ENCODE data around the gene GALNS. TPM values are rescaled to one million over a fixed set of nuclear protein-coding genes. Genes with fewer than 3 reads are reported as not detected.

The GALNS gene, protein sequence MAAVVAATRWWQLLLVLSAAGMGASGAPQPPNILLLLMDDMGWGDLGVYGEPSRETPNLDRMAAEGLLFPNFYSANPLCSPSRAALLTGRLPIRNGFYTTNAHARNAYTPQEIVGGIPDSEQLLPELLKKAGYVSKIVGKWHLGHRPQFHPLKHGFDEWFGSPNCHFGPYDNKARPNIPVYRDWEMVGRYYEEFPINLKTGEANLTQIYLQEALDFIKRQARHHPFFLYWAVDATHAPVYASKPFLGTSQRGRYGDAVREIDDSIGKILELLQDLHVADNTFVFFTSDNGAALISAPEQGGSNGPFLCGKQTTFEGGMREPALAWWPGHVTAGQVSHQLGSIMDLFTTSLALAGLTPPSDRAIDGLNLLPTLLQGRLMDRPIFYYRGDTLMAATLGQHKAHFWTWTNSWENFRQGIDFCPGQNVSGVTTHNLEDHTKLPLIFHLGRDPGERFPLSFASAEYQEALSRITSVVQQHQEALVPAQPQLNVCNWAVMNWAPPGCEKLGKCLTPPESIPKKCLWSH
- total RNA-seq = 21.9 and 22.0 TPM in 2 replicates

DNA sequence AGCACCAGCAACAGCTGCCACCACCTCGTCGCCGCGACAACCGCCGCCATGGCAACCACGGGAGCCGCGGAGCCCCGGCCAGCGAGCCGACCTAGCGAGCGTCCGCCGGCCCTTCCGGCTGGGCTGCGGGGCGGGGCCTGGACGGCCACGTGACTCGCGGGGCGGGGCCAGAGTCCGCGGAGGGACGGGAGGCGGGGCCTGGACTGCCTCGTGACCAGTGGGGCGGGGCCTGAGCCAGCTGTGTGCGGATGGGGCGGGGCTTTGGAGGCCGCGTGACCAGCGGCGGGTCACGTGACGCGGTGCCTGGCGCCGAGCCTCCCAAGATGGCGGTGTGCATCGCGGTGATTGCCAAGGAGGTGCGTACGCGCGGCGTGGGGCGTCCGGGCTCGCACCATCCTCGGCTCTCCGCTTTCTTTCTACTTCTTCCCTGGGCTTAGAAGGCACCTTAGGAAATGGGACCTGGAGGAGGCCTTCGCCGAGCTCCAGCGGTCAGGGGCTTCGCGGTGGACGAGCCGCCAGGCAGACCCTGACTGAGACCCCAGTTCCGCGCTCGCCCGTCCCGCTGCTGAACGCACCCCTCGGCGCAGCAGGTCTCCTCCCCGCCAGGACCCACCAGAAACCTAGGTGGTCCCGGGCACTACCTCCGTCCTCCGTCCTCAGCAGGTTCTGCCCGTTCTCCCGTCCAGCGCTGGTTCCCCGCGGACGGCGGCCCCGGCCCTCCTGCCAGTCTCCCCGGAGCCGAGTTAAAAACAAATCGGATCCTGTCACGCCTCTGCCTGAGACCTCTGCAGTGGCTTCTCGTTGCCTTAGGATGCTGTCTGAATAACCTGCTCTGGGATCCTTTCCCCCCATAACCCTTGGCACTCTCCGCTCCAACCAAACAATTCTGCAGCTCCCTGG, at the start of gene GALNS, which contains the start of gene TRAPPC2L:
GALNS (minus strand) TSS at position 120 of the 900 bp plus-strand sequence; CDS start at position 50, 70 bp downstream.
TRAPPC2L (plus strand) TSS at position 300 of the 900 bp plus-strand sequence; CDS start at position 324, 24 bp downstream.

DNA sequence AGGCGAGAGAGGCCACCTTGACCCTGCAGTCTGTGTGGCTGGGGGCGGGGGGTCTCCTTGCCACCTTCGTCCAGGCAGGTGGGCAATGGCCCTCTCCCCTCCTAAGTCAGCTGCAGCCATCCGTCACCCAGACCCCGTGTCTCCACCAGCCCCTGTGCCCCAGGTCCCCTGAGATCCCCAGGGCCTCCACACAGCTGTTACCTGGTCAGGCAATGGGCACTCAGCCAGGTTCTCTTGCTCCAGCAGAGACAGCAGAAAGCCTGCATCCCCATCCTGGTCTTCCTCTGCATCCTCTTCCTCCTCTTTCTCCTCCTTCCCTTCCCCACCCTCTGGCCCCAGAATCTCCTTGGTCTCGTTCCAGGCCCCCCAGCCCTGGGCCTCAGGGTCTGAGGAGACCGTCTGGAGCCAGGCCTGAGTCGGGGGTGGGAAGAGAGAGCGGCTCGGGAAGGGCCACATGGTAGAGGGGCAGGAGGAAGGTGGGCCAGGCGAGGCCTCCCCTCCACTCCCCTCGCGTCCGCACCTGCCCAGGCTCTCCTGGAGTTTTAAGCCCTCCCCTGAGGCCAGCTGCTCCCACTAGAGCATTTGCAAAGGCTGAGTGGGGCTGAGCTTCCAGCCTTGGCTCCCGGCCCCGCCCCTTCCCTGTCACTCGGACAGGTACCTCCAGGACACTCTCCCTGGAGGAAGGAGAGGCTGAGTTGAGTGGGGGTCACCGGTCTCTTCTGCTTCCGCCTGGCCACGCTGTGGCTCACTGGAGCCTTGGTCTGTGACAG, 9.6 kb upstream of the GALNS start, which contains the start of gene PABPN1L:
PABPN1L (minus strand) TSS at position 510 of the 770 bp plus-strand sequence; CDS start at position 456, 54 bp downstream.

DNA sequence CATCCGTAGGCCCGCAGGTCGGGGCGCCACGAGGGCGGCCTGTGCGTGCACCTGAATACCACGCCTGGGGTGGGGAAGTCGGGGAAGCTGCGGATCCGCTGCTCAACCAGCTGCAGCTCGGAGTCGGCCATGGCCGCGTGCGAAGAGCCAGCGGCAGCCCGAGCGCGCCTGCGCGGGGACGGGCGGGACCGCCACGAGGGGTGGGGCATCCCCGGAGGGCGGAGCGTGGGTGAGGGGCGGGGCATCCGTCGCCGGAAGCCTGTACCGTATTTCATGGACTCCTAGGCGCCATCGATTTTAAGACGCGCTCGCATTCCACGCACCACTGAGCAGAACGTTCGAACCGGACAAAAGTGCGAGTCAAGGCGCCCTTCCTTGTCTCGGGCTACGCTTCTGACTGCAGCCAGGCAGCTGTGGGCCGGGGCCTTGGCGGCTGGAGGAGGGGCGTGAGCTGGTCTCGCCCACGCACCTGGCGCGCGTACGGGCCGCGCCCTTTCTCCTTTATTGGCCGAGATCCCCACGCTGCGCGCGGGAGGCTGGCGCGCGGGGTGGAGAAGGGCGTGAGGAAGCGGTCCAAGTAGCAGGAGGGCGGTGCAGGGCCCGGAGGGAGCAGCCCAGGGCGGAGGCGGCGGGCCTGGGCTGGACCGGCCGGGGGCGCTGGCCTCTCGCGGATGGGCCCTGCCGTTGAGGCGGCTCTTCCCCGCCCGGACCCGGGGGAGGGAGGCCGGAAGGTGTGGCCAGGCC, 44.8 kb downstream of the GALNS start, which contains the start of gene APRT:
APRT (minus strand) TSS at position 160 of the 744 bp plus-strand sequence; CDS start at position 131, 29 bp downstream.

DNA sequence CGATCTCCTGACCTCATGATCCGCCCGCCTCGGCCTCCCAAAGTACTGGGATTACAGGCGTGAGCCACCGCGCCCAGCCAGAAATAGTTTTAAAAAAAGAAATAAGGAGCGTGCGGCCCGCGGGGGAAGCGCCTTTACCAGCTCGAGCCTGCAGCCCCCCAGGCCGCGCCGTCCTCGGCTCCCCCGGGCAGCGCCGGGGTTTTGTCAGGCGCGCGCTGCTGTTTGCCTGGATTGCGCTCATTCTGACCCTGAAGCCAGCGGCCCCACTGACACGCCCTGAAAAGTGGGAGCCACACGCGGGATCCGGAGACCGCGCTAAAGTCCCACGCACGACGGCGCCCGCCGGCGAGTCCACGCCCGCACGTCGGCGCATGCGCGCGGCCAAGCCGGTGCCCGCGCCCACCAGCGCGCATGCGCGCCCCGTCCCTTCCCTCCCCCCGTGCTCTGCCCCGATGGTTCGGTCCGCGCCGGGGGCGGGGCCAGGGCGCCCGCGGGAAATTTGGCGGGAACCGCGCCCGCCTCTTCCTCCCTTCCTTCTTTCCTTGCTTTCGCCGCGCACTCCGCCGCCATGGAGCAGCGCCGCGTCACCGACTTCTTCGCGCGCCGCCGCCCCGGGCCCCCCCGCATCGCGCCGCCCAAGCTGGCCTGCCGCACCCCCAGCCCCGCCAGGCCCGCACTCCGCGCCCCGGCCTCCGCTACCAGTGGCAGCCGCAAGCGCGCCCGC, 53.3 kb downstream of the GALNS start, which contains the start of gene CDT1:
CDT1 (plus strand) TSS at position 526 of the 724 bp plus-strand sequence; CDS start at position 569, 43 bp downstream.

DNA sequence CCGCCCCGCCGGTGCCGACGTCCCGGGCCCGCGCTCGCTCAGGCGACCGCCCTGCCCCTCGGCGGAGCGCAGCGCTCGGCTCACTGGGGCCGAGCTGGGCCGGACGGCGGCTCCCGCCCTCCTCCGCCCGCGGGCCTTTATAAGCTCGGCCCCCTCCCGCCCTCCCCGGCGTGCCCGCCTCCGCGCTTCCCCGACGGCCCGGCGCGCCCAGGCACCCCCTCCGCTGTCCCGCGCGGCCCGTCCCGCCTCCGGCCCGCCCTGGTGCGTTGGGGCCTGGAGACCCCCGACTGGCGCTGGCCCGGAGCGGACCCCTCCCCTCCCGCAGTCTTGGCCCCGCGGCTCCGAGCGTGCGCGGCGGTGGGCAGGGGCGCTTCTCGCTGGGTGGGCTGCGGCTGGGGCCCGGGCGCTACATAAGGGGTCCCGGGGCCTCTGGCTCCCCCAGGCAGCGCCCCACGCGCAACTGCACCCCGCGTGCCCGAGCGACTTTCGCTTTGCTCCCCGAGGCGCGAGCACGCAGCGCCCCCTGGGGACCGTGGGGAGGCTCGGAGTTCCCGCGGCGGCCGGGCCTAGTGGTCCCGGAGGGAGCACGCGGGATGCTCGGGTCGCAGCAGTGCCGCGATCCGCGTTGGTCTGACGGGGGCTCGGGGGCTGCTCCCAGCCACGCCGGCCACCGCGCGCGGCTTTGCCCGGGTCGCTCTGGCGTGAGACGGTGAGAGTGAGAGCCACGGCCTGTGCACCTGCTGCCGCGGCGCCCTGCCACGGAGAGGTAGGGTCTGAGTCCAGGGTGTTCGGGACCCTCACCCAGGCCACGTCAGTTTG, 71.4 kb downstream of the GALNS start, which contains the start of gene PIEZO1:
PIEZO1 (minus strand) TSS at position 115 of the 819 bp plus-strand sequence. CDS start 256 bp downstream, outside the sequence.

Other genes starting within 250 kb of the GALNS start
- gene IL17C, start 218.4 kb downstream of the GALNS start, total RNA-seq = 0.79 TPM in 1 of 2 replicates, not detected in the other
- 194 and 228 TPM in 2 replicates for gene CYBA, start 205.9 kb downstream of the GALNS start, total RNA-seq
- 67.0 and 69.5 TPM in 2 replicates for gene MVD, start 193.9 kb downstream of the GALNS start, total RNA-seq
- 0.13 TPM in 1 of 2 replicates, not detected in the other for gene SNAI3, start 170.4 kb downstream of the GALNS start, total RNA-seq
- gene RNF166, start 150.5 kb downstream of the GALNS start, total RNA-seq = 20.8 and 24.9 TPM in 2 replicates
- 19.9 and 25.9 TPM in 2 replicates for gene CTU2, start 150.4 kb downstream of the GALNS start, total RNA-seq
- 259 and 277 TPM in 2 replicates for gene PIEZO1, start 71.7 kb downstream of the GALNS start, total RNA-seq
- gene CDT1, start 53.2 kb downstream of the GALNS start, total RNA-seq = 14.2 and 27.4 TPM in 2 replicates
- gene APRT, start 45.0 kb downstream of the GALNS start, total RNA-seq = 280 and 289 TPM in 2 replicates
- 66.9 and 84.2 TPM in 2 replicates for gene TRAPPC2L, start 180 bp upstream of the GALNS start, total RNA-seq
- gene PABPN1L, start 9.7 kb upstream of the GALNS start, total RNA-seq = not detected in 2 replicates
- gene CBFA2T3, start 120.3 kb upstream of the GALNS start, total RNA-seq = not detected in 2 replicates
- 24.6 and 25.9 TPM in 2 replicates for gene ACSF3, start 236.9 kb upstream of the GALNS start, total RNA-seq

Measured in mammary microvascular endothelial cell (primary cell).